ENCODE measurements around the gene CCNY.

Gene CCNY

GRCh38 chr10:35409094-35409582 lies 72.8 kb downstream of the CCNY start:
- no peak overlapping the region for H3K4me3 ChIP-seq (ENCODE audit: low read depth, low read length)
- peak; percentile 75 for DNase-seq (ENCODE audit: low read depth)
- no peak for TF ChIP-seq CTCF (conservative IDR thresholded peaks at IDR 0.05; ENCODE audit: low read depth, low read length)

- no peak overlapping the region for H3K4me3 ChIP-seq (ENCODE audit: low read depth, low read length)
- DNase-seq (ENCODE audit: low read depth): no peak
- no peak for TF ChIP-seq CTCF (conservative IDR thresholded peaks at IDR 0.05; ENCODE audit: low read depth, low read length)
Measured at GRCh38 chr10:35409808-35410207, 73.5 kb downstream of the CCNY start.

- DNase-seq (ENCODE audit: low read depth): no peak
- H3K4me3 ChIP-seq (ENCODE audit: low read depth, low read length): no peak overlapping the region
- TF ChIP-seq CTCF (conservative IDR thresholded peaks at IDR 0.05; ENCODE audit: low read depth, low read length): no peak
Measured at GRCh38 chr10:35412003-35412723, 75.9 kb downstream of the CCNY start.

- H3K4me3 ChIP-seq (ENCODE audit: low read depth, low read length): no peak overlapping the region
- DNase-seq (ENCODE audit: low read depth): peak; percentile 50
- TF ChIP-seq CTCF (conservative IDR thresholded peaks at IDR 0.05; ENCODE audit: low read depth, low read length): no peak
Measured at GRCh38 chr10:35412900-35413491, 76.7 kb downstream of the CCNY start.

GRCh38 chr10:35413985-35414861 lies 77.9 kb downstream of the CCNY start:
- TF ChIP-seq CTCF (conservative IDR thresholded peaks at IDR 0.05; ENCODE audit: low read depth, low read length): no peak
- H3K4me3 ChIP-seq (ENCODE audit: low read depth, low read length): no peak overlapping the region
- DNase-seq (ENCODE audit: low read depth): peak; percentile 41

GRCh38 chr10:35415505-35415904 lies 79.2 kb downstream of the CCNY start:
- no peak for TF ChIP-seq CTCF (conservative IDR thresholded peaks at IDR 0.05; ENCODE audit: low read depth, low read length)
- no peak for DNase-seq (ENCODE audit: low read depth)

More at GRCh38 chr10:35415505-35415904, 79.2 kb downstream of the CCNY start:
- H3K4me3 ChIP-seq (ENCODE audit: low read depth, low read length): no peak overlapping the region

Data from choroid plexus epithelial cell (primary cell).